ENCODE data around the gene CPED1.
"Not testable (repeated sequence)": the region's sequence is repeated elsewhere in the genome, so short reads cannot be mapped to it uniquely, and the experiment has no call there.

The CPED1 gene

DNA sequence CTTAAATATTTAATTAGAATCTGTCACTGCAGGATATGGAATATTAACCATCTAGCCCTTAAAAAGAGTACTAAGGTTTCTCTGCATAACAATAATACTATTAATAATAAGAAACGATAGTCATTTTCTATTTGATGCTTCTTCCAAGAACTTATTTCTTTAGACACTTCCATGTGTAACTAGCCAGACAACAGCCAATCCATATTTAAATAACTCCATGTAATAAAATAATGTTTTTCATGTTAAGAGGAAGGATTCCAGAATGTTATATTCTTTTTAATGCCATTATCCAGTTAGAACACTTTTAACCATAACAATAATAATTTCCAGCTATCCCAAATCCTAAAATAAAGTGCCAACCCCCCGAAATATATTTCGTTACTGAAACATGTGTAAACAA, 170.2 kb downstream of the CPED1 start:
- DNase-seq: no peak

- no peak for DNase-seq
These were observed 171.0 kb downstream of the CPED1 start for GRCh38 chr7:121159553-121159952.

DNA sequence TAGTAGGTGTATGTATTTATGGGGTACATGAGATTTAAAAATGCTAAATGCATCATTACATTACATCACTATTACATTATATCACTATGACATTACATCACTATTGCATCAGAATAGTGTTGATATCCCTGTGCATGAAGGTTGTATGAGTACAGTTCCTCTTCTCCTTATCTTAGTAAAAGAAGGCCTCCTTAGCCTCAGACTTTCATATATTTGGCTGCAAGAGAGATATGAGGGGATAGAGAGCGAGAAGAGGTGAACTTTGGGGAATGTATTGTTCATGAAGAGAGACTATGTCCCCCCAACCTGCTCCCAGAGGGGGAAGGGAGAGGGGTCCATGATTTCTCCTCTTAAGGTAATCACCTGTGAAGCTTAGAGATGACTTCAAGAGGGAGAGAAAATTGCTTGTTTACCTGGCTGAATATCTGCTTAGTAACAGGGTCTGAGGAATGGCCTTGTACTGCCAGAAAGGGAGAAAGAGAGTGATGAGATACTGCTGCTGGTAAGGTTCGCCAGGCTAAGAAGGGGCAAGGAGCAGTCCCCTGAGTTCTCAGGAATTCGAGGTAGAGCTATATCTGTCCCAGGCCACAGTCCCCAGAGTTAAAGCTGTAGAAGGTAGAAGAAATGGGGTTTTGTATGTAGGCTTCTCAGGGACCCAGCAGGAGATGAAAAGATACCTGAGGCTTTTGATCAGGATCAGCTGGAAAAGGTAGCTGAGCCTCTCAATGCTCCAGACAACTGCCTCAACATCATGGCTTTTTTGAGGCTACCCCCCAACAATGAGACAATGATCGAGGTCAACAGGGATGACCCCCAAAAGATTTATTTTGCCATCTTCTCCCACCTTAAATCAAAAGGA, 171.9 kb downstream of the CPED1 start:
- DNase-seq: no peak

GRCh38 chr7:121163699-121164098, 175.2 kb downstream of the CPED1 start:
- no peak for DNase-seq

DNA sequence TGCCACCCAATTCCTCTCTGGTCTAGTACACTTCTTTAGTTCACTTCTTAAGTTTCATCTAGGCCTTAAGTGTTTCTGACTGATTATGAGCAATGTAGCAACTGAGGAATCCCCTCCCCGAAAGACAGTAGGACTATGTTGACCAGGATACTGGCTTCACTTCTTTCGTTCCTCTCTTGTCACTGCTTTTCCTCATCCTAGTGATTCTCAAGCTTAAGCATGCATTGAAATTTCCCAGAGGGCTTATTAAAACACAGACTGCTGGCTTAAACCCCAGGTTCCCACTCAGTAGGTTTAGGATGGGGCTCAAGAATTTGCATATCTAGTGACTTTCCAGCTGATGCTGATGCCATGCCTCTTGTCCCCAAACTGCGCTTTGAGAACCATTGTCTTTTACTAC, 175.7 kb downstream of the CPED1 start:
- no peak for DNase-seq

- no peak for DNase-seq
These were observed 178.4 kb downstream of the CPED1 start for GRCh38 chr7:121166916-121167315.

- DNase-seq: no peak
These were observed 179.5 kb downstream of the CPED1 start for GRCh38 chr7:121167971-121168370.

GRCh38 chr7:121169469-121169868, 181.0 kb downstream of the CPED1 start:
- DNase-seq: no peak

DNA sequence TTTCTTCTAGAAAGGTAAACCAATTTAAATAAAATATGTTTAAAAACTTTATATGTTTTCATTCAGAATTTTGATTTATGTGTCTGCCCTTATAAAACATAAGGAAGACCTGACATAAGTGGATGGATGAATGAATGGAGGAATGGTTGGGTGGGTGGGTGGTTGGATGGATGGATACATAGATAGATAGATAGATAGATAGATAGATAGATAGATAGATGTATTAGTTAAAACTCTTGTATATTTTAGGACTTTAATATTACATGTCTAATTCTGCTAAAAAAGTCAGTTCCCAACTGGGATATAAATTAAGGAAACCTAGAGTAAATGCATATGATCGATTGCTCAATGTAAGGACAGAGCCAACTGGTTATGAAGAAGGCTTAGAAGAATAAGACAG, 184.0 kb downstream of the CPED1 start:
- DNase-seq: no peak

DNA sequence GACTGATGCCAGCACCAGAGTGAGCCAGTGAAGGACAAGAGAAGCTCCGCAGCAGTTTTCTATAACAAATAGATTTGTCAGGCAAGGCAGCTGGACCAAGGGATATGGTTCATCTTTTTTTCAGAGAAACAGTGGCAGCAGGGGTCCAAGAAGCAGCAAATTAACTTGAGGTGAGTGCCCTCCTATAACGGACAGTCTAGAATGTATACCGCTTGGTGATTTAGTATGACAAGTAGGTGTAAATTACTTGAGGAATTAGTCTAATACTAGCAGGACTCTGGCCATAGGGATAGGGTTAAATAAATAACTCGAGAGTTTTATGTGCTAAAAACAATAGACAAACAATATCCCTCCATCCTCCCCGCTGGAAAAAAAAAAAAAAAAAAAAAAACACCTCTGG, 187.3 kb downstream of the CPED1 start:
- DNase-seq: no peak

- DNase-seq: no peak
These were observed 189.9 kb downstream of the CPED1 start for GRCh38 chr7:121178452-121178851.

DNA sequence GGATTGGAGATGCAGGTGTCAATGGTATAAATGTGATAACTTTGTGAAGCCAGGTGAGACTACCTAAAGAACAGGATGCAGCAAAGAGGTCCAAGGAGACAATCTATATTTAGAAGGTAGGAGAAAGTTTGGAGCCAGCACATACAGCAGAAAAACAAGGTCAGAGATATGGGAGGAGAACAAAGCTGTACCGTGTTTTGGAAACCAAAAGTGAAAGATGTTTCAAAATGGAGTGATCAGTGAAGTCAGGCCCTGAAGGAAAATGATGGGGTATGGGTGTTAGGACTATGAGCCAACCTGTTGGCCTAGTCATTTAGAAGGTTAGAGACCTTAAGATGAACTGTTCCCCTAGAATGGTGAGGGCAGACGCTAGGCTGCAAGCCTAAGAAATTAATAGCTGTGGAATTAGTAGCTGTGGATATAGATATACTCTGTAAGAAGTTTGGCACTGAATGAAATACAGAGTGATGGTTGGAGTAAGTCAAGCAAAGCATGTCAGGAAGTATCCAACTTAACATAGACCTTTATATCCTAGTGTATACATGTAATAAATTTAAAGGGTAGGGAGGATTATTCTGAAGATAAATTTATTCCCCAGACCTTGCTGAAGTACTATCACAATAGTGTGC, 190.5 kb downstream of the CPED1 start:
- no peak for DNase-seq

- no peak for DNase-seq
These were observed 192.0 kb downstream of the CPED1 start for GRCh38 chr7:121180436-121181063.

DNA sequence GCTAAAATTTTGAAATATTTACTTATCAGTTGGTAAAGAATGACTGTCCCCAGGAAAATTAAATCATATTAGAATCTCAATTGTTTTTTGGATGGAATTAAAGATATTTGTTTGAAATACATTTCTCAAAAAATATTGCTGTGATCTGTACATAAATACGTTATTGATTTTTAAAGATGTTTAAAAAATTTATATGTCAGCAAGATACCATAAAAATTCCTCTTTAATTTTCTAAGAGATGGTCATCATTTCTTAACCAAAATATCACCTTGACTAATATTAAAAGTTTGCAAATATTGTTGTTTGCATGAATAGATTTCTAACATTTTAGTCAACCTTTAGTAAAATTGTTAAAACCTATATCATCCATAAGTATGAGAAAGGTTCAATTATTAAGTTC, 192.8 kb downstream of the CPED1 start:
- DNase-seq: no peak

DNA sequence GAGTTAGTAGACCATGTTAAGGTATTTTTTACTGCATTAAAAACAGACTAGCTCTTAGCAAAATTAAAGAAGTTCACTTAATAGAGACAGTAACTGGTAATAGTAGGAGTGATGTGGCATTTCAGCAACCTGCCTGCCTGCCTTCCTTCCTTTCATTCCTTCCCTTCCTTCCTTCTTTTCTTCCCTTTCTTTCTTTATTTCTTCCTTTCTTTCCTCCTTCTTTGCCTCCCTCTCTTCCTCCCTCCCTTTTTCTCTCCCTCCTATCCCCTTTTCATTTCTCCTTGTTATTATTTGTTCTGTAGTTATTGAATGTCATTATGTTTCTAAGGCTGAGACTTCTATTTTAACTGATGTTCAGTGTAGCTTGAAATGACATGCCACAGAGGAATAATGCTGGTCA, 193.8 kb downstream of the CPED1 start:
- DNase-seq: no peak

DNA sequence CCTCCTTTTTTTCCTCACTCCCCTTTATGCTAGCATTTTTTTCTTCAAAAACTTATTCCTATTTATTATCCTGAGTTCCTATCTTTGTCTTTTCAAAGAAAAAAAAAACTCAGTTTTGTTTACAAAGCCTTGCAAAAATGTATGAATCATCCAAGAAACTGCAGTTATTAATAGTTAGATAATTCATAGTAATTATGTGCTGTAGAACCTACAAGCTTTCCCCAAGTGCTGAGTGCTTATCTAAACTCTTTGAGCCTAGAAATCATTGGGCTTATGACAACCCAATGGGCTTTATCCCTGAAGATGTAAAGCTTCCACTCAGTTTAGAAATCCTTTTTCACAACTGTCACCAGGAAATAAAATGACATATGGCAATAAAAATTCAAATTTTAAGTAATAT, 194.4 kb downstream of the CPED1 start:
- DNase-seq: no peak

GRCh38 chr7:121183883-121184282, 195.4 kb downstream of the CPED1 start:
- DNase-seq: not testable (repeated sequence)

- DNase-seq: no peak
These were observed 198.2 kb downstream of the CPED1 start for GRCh38 chr7:121186746-121187145.

- DNase-seq: no peak
These were observed 198.7 kb downstream of the CPED1 start for GRCh38 chr7:121187222-121187621.

DNA sequence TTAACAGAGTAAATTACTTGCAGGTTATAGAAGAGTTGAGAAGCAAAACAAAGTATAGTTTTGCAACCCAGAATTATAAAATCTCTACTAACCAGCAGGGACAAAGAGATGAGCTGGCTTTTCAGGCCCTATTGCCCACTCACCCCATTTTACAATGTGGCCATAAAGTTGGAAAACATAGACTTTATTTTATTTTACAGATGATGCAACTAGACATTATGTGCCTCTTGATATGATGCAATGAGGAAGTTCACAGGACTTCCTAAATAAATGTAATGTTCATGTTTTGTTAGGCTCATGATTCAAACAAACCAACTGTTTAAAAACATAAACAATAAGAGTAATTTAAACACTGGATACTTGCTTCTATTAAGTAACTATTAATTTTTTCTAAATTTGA, 199.2 kb downstream of the CPED1 start:
- DNase-seq: no peak

GRCh38 chr7:121192834-121193233, 204.3 kb downstream of the CPED1 start:
- DNase-seq: no peak

DNA sequence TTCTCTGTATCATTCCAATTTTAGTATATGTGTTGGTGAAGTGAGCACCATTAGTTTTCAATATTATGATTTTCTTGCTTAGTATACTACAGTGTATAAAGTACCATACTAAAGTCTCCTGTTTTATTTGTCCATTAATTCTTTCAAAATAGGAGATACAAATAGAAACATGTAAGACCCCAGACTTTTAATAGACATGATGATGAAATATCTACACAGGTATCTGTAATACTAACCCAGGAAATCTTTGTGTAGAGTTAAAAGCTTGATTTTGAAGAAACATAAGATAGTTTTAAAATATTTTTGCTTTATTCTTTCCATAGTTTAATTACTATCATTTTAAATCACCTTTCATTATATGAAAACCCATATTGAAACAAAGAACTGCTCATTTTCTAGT, 206.5 kb downstream of the CPED1 start:
- DNase-seq: no peak

- DNase-seq: no peak
These were observed 207.4 kb downstream of the CPED1 start for GRCh38 chr7:121195874-121196273.

DNA sequence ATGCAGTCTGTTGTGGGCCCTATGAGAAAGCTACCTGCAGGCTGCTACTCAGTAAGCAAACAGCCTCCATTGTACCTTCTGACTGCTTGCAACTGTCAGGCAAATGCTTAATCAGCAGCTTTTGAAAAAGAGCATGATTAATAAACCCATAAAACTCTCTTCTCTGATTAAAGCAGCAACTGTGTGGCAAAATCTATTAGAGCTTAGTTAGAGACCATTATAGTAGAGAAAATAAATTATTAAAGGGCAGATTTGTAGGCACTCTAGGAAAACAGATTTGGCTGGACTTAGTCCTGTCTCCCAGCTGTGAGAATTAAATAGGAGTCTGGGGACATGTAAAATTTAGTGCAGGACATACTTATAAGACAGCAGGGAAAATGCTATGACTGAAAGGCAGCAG, 207.8 kb downstream of the CPED1 start:
- no peak for DNase-seq

All from CD4-positive, alpha-beta T cell treated with Interleukin-17A for 1 hour (primary cell).